GM21723 (cell line): Measurements from ENCODE around the gene HLA-C.
"Not testable (repeated sequence)": the region's sequence is repeated elsewhere in the genome, so short reads cannot be mapped to it uniquely, and the experiment has no call there.

Experiments used
- ATAC-seq: cut with Tn5 transposase; IDR thresholded peaks from one replicate; pipeline ENCODE4 v1.9.1; 2021; ENCODE audit warnings: mild to moderate bottlenecking, moderate library complexity; ENCODE audit not compliant: unreplicated experiment

The HLA-C gene

GRCh38 chr6:31271641-31272357 lies at the start of gene HLA-C:
Gene HLA-C, minus strand, starts transcription at chr6:31272092. Its CDS starts 21 bp downstream, at chr6:31272071.
- peak; percentile 80 for ATAC-seq

GRCh38 chr6:31321005-31321707 lies 49.3 kb upstream of the HLA-C start:
- ATAC-seq, result no peak

DNA sequence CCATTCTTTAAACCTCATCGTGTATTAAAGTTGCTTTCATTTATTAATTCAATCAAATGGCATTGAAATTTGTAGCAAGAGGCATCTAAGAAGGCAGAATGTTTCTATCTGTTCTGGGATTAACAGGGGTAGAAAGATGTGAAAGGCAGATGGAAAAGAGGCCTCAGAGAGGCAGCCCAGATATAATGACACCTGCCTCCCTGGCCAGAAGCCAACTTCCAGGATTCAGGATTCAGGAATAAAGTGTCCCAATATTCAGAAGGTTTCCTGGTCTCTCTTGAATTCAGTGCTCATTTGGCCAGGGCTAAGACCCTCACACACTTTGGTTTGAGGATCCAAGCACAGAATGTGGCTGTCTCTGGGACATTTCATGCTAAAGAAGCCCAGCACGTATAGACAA lies 45.1 kb upstream of the HLA-C start:
- no peak for ATAC-seq

GRCh38 chr6:31309641-31310040 lies 37.7 kb upstream of the HLA-C start:
- no peak for ATAC-seq

DNA sequence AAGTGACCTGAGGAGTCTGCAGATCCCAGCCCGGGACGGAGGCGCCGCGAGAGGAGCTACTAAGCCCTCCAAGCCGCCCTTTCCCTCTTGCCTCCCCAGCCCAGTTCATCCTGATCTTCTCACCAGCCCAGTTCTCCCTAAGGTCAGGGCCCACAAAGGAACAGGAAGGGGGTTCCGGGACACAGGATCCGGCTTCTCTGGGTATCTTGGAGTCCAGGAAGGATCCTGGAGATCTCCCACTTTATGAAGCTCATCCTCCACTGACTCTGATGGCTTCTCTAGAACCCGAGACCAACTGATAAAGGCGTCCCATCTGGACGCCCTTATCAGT lies 36.9 kb upstream of the HLA-C start:
- ATAC-seq, result no peak

- no peak for ATAC-seq
These were observed 36.4 kb upstream of the HLA-C start for GRCh38 chr6:31308050-31308844.

DNA sequence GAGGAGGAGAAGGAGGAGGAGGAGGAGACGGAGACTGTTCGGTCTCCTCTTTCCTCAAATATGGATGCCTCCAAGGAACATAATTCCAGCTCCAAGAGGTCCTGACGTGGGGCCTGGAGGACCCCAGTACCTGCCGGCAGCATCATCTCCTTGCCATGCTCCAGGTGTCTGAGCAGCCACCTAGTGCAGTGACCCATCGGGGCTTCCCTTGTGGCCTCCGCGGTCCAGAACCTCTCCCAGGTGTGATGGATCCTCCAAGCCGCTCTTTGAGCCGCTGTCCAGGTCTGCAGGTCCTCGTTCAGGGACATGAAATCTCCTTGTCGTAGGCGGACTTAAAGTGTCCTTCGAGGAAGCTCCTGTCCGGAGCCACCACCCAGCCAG lies 35.8 kb upstream of the HLA-C start:
- no peak for ATAC-seq

GRCh38 chr6:31305703-31306219 lies 33.9 kb upstream of the HLA-C start:
- ATAC-seq, result no peak

GRCh38 chr6:31304683-31305082 lies 32.8 kb upstream of the HLA-C start:
- ATAC-seq, result no peak

DNA sequence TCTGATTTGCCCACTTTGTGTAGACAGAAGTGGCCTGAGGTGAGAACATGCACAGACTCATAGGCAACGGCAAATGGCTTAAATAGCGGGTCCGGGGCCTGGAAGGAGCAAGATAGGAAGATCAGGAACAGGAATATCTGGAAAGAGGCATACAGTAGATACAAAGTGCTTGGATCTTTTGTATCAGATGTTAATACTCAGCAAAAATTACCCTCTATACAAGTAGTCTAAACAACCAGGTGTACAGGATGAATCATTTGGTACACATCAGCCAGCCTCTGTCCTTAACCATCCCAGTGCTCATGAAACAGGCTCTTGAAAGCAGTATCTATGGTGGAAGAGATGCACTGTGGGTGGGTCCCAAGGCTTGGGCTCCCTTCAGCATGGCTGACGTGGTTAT lies 28.9 kb upstream of the HLA-C start:
- no peak for ATAC-seq

DNA sequence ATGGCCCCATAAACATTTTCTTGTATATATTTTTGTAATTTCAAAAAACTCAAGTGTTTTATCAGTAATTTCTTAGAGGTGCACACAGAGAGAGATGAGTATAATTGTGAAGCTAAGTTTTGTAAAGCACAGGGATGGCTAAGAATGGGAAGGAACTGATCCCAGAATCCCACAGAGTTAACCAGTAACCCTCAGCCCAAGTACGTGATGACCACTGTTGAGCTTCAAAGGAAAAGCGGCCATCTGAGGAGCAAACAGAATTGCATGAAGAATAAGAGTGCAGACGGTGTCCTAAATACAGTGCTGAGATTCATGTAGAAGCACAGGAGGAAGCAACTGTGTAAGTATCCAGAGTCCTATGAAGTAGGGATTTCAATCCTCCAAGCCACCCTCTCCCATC lies 28.1 kb upstream of the HLA-C start:
- no peak for ATAC-seq

DNA sequence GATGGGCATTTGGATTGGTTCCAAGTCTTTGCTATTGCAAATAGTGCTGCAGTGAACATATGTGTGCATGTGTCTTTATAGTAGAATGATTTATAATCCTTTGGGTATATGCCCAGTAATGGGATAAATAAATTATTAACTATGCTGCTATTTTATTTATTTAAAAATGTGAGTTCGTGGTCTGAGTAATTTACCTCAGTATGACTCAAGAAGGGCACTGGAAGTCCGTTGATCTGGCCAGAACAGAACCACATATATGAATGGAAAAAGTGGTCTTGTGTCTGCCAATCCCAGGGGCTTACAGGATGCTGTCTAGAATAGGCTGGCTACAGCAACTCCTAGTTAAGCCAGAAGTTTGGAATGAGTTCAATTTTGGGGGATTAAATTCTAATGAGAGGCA lies 27.6 kb upstream of the HLA-C start:
- no peak for ATAC-seq

GRCh38 chr6:31294056-31294455 lies 22.2 kb upstream of the HLA-C start:
- ATAC-seq, result no peak

GRCh38 chr6:31293343-31293742 lies 21.5 kb upstream of the HLA-C start:
- ATAC-seq, result no peak

DNA sequence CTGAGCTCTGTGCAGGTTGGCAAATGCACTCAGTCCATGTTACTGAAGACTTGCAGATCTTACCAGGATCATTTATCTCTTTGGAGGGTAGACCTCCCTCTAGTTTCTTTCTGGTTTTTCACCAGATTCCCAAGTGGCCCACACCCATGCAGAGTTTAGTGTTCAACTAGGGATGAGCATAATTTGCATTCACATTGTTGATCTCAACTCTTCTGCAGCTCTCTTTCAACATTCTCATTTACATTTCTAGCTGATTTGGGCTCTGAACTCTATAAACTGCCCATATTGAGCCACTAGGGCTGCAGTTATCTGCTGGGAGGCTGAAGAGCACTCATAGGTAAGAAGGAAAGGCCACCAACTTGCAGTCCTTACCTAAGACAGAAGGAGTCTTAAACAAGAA lies 17.9 kb upstream of the HLA-C start:
- no peak for ATAC-seq

DNA sequence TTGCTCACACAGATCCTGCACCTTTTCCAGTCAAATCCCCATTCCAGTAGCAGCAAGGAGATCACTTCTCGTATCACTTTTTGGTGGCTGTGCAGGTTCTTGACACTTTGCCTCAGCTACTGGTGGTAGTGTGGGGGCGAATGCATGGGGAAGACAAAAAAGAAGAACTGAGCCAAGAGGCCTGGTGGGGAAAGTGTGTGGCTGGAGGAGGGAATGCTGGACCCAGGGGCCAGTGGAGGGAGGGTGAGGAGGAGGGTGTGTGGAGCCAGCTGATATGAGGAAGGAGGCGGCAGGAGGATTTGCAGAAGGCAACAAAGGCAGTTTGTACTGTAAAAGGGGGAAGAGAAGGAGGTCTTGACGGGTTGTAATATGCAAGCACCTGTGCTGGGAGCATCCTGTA lies 15.7 kb upstream of the HLA-C start:
- no peak for ATAC-seq

DNA sequence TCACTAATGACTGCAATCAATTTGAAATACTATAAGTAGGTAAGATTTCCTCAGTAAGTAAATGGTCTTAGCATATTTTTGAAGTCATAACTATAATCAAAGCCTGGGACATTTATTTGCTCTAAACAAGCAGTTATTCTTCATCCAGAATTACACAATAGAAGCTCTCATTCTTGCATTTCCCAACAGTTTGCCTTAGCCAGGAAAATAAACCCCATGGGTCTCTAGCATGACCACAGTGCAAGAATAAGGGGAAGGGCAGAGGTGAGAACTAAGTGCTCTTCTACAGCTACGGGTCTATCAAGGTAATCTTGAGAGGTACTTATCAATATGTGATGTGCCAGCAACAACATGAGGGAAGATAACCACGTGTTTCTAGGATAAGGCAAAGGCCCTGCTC lies 14.1 kb upstream of the HLA-C start:
- no peak for ATAC-seq

DNA sequence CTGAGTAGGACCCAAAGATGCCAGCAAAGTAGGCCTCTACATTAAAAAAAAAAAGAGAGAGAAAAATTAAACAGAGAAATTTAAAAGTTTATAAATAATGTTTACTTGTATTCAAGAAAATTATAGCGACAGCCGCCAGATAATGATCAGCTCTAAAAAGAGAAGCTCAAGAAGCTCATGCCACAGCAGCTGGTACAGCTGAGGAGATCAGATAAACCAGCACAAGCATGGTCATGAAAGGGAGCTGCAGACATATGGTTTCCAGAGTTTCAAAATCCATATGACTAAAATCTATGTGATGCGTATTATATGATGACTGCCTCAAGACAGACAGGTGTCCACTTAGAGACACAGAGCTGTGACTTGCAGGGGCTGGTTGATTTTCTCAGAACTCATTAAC lies 13.6 kb upstream of the HLA-C start:
- ATAC-seq, result no peak

DNA sequence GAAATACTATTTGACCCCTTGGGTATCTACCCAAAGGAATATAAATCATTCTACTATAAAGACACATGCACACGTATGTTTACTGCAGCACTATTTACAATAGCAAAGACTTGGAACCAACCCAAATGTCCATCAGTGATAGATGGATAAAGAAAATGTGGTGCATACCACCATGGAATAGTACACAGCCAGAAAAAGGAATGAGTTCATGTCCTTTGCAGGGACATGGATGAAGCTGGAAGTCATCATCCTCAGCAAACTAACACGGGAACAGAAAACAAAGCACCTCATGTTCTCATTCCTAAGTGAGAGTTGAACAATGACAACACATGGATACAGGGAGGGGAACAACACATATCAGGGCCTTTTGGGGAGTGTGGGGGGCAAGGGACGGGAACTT lies 7.8 kb upstream of the HLA-C start:
- ATAC-seq, result not testable (repeated sequence)

- no peak for ATAC-seq
These were observed 1.1 kb upstream of the HLA-C start for GRCh38 chr6:31272836-31273626.

DNA sequence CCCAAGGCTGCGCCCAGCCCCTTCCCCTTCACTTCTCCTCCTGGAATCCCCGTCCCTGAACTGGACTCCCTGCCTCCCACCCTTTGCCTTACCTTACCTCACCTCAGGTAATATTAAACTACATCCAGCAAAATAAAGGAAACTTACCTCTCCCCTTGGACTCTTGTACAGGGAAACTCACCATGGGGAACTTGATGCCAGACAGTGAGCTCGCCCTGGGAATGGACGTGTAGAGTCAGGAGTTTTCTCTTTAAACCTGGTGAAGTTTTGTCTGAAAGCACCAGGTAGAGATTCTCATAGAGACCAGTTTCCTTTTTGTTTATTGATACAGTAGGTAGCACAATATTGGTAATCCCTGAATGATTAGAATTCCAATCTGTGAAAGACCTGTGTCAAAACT lies 544 bp upstream of the HLA-C start:
- ATAC-seq, result peak; percentile 4
